ENCODE data around the gene DNAH17.

DNAH17 gene

GRCh38 chr17:78411241-78411857 is 165.8 kb downstream of the DNAH17 start:
- no peak for DNase-seq (ENCODE audit: low spot score)

- DNase-seq (ENCODE audit: low spot score), result no peak
These were observed 167.8 kb downstream of the DNAH17 start for GRCh38 chr17:78409191-78409928.

GRCh38 chr17:78408476-78409050 is 168.6 kb downstream of the DNAH17 start:
- no peak for DNase-seq (ENCODE audit: low spot score)

- DNase-seq (ENCODE audit: low spot score), result no peak
These were observed 169.7 kb downstream of the DNAH17 start for GRCh38 chr17:78407387-78408000.

- DNase-seq (ENCODE audit: low spot score), result no peak
These were observed 170.3 kb downstream of the DNAH17 start for GRCh38 chr17:78406920-78407319.

GRCh38 chr17:78406396-78406795 is 170.8 kb downstream of the DNAH17 start:
- no peak for DNase-seq (ENCODE audit: low spot score)

- no peak for DNase-seq (ENCODE audit: low spot score)
These were observed 173.4 kb downstream of the DNAH17 start for GRCh38 chr17:78403822-78404221.

GRCh38 chr17:78401891-78402290 is 175.3 kb downstream of the DNAH17 start:
- no peak for DNase-seq (ENCODE audit: low spot score)

GRCh38 chr17:78401246-78401645 is 175.9 kb downstream of the DNAH17 start:
- DNase-seq (ENCODE audit: low spot score), result no peak

GRCh38 chr17:78400581-78401240 is 176.5 kb downstream of the DNAH17 start:
- no peak for DNase-seq (ENCODE audit: low spot score)

- DNase-seq (ENCODE audit: low spot score), result no peak
These were observed 177.5 kb downstream of the DNAH17 start for GRCh38 chr17:78399693-78400144.

GRCh38 chr17:78399028-78399692 is 178.0 kb downstream of the DNAH17 start:
- no peak for DNase-seq (ENCODE audit: low spot score)

- no peak for DNase-seq (ENCODE audit: low spot score)
These were observed 178.8 kb downstream of the DNAH17 start for GRCh38 chr17:78398390-78398789.

GRCh38 chr17:78397681-78398101 is 179.5 kb downstream of the DNAH17 start:
- no peak for DNase-seq (ENCODE audit: low spot score)

GRCh38 chr17:78396441-78397337 is 180.5 kb downstream of the DNAH17 start:
- DNase-seq (ENCODE audit: low spot score), result no peak

- DNase-seq (ENCODE audit: low spot score), result no peak
These were observed 182.0 kb downstream of the DNAH17 start for GRCh38 chr17:78395155-78395554.

GRCh38 chr17:78394209-78394608 is 183.0 kb downstream of the DNAH17 start:
- DNase-seq (ENCODE audit: low spot score), result no peak

- no peak for DNase-seq (ENCODE audit: low spot score)
These were observed 183.6 kb downstream of the DNAH17 start for GRCh38 chr17:78393575-78393974.

- DNase-seq (ENCODE audit: low spot score), result no peak
These were observed 184.9 kb downstream of the DNAH17 start for GRCh38 chr17:78392295-78392694.

GRCh38 chr17:78391843-78392242 is 185.4 kb downstream of the DNAH17 start:
- no peak for DNase-seq (ENCODE audit: low spot score)

- no peak for DNase-seq (ENCODE audit: low spot score)
These were observed 186.2 kb downstream of the DNAH17 start for GRCh38 chr17:78391051-78391431.
